ENCODE data around the gene FBXW8.

DNA sequence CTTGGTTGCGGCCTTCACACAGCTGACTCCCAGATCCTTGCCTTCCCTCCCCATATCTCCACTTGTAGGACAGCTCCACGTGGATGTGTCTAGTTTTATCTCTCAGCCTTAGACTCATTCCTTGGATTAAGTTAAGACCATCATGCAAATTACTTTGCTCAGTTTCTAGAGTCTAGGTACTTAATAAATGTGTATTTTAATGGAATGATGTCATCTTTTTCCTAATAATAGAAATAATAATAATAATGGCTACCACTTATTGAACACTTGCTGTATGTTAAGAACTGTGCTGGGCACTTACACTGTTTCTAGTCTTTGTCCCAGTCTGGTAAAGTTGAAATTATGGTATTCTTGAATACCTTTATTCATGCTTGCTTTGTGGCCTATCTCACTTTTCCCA, 37.5 kb downstream of the FBXW8 start:
- TF ChIP-seq, protein P1, sequence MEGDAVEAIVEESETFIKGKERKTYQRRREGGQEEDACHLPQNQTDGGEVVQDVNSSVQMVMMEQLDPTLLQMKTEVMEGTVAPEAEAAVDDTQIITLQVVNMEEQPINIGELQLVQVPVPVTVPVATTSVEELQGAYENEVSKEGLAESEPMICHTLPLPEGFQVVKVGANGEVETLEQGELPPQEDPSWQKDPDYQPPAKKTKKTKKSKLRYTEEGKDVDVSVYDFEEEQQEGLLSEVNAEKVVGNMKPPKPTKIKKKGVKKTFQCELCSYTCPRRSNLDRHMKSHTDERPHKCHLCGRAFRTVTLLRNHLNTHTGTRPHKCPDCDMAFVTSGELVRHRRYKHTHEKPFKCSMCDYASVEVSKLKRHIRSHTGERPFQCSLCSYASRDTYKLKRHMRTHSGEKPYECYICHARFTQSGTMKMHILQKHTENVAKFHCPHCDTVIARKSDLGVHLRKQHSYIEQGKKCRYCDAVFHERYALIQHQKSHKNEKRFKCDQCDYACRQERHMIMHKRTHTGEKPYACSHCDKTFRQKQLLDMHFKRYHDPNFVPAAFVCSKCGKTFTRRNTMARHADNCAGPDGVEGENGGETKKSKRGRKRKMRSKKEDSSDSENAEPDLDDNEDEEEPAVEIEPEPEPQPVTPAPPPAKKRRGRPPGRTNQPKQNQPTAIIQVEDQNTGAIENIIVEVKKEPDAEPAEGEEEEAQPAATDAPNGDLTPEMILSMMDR (optimal IDR thresholded peaks at IDR 0.05 in 1 of 3, IDR thresholded peaks at IDR 0.05 in 1 of 3, conservative IDR thresholded peaks at IDR 0.05 in 1 of 3; ENCODE audit: extremely low read depth in 1 of 3, insufficient read depth in 2 of 3, low read length in 3 of 3), result no peak
- no peak for TF ChIP-seq EZH2 (IDR thresholded peaks at IDR 0.05; ENCODE audit: low read length)

All from keratinocyte (primary cell).